Esophagus muscularis mucosa (tissue), 4 donors: ENCODE results near the gene ZNF213. TPM values are rescaled to one million over a fixed set of nuclear protein-coding genes. Genes with fewer than 3 reads are reported as not detected.
A peak's percentile ranks its signal among the peaks of the same experiment; 100 is the strongest.

Experiments
- DNase-seq: peaks from one replicate; pipeline ENCODE4 v3.0.0-alpha.2; 2017; ENCODE audit errors: extremely low spot score
- H3K27ac ChIP-seq, 4 donors: fragments of 200-600 bp; sonication (generic); replicated peaks in 1 of 4; 1 replicate in 3 of 4; 2 replicates in 1 of 4; pipeline ENCODE4 v1.5.1; 2016 to 2019; ENCODE audit warnings: mild to moderate bottlenecking in 1 of 4
- H3K27me3 ChIP-seq, 4 donors: fragments of 200-600 bp; sonication (generic); one replicate each; pipeline versions ENCODE4 v1.5.1 to v1.6.0; 2016 to 2019
- H3K36me3 ChIP-seq, 4 donors: fragments of 200-600 bp; sonication (generic); one replicate each; pipeline ENCODE4 v1.5.1; 2016 to 2019
- H3K4me1 ChIP-seq, 4 donors: fragments of 200-600 bp; sonication (generic); one replicate each; pipeline ENCODE4 v1.5.1; 2016 to 2019
- H3K4me3 ChIP-seq, 4 donors: fragments of 200-600 bp; sonication (generic); 1 replicate in 2 of 4; 2 replicates in 2 of 4; pipeline ENCODE4 v1.5.1; 2016 to 2019; ENCODE audit warnings: mild to moderate bottlenecking in 4 of 4, moderate library complexity in 1 of 4
- H3K9me3 ChIP-seq, 4 donors: fragments of 200-600 bp; sonication (generic); 1 replicate in 3 of 4; 2 replicates in 1 of 4; pipeline ENCODE4 v1.5.1; 2016 to 2019
- EP300 ChIP-seq: sonication (generic); formaldehyde crosslinking; IDR thresholded peaks from one replicate; pipeline ENCODE4 v1.6.1; 2017; ENCODE audit warnings: antibody characterized with exemption
- POLR2A ChIP-seq: fragments of 450-650 bp; IDR thresholded peaks from one replicate; pipeline ENCODE4 v1.6.1; 2017; ENCODE audit warnings: antibody characterized with exemption, moderate library complexity, mild to moderate bottlenecking, low read depth
- POLR2AphosphoS5 ChIP-seq, 2 donors: sonication (generic); formaldehyde crosslinking; IDR thresholded peaks; one replicate each; pipeline ENCODE4 v1.6.1; 2017; ENCODE audit warnings: antibody characterized with exemption in 2 of 2
- WGBS: methylation state at CpG from one replicate; pipeline ENCODE4 v1.1.5; 2018; 5-methylcytosine and 5-hydroxymethylcytosine counted together
- intact Hi-C: fragments of 100-400 bp; cut with DNase I; formaldehyde crosslinking; loops from one replicate; pipeline ENCODE4 v1.15.1; 2023
- total RNA-seq, 4 donors: library from RNA; depleted of rRNA; stranded (reverse); fragments of >200 nt; gene quantifications; one replicate each; pipeline versions ENCODE4 v1.1.0 to v1.2.1, GENCODE V29; 2016
- TF ChIP-seq, protein P1 (sequence below), 3 experiments: fragments of 200-600 bp in 2 of 3; fragments of 450-650 bp in 1 of 3; sonication (generic) in 2 of 3; IDR thresholded peaks; one replicate each; pipeline ENCODE4 v1.5.1; 2017 to 2019; ENCODE audit warnings: antibody characterized with exemption in 3 of 3, mild to moderate bottlenecking in 2 of 3, moderate library complexity in 1 of 3

Gene ZNF213
- total RNA-seq, 4 donors from 2014 or later, result 8.4 to 18.3 (median 13.5) TPM

- no peaks in the 10 kb centered on the region for H3K9me3 ChIP-seq
- peaks cover 11 to 56% (median 52%) of the 10 kb centered on the region in 4 donors for H3K36me3 ChIP-seq
- peaks cover 12 to 25% (median 19%) of the 10 kb centered on the region in 4 donors for H3K4me1 ChIP-seq
- no peaks in the 10 kb centered on the region for H3K27me3 ChIP-seq
- DNase-seq, result no peak
- WGBS, result 95% methylated on average over 9 of the region's 16 CpGs
- no peak overlapping the region for H3K4me3 ChIP-seq
- no peak overlapping the region for H3K27ac ChIP-seq
- TF ChIP-seq POLR2A (no peak), POLR2AphosphoS5 (IDR thresholded peaks at IDR 0.05) (no peak), EP300 (no peak)
- TF ChIP-seq, protein P1, sequence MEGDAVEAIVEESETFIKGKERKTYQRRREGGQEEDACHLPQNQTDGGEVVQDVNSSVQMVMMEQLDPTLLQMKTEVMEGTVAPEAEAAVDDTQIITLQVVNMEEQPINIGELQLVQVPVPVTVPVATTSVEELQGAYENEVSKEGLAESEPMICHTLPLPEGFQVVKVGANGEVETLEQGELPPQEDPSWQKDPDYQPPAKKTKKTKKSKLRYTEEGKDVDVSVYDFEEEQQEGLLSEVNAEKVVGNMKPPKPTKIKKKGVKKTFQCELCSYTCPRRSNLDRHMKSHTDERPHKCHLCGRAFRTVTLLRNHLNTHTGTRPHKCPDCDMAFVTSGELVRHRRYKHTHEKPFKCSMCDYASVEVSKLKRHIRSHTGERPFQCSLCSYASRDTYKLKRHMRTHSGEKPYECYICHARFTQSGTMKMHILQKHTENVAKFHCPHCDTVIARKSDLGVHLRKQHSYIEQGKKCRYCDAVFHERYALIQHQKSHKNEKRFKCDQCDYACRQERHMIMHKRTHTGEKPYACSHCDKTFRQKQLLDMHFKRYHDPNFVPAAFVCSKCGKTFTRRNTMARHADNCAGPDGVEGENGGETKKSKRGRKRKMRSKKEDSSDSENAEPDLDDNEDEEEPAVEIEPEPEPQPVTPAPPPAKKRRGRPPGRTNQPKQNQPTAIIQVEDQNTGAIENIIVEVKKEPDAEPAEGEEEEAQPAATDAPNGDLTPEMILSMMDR (IDR thresholded peaks at IDR 0.05), result no peak
- intact Hi-C loops, result no loop called here
Measured at GRCh38 chr16:3120435-3120834, 14.4 kb upstream of the ZNF213 start.

GRCh38 chr16:3121851-3122467, 12.9 kb upstream of the ZNF213 start:
- Histone ChIP-seq H3K36me3 (peaks cover 11 to 41% (median 37%) of the 10 kb centered on the region in 4 donors), H3K27me3 (no peaks in the 10 kb centered on the region), H3K9me3 (no peaks in the 10 kb centered on the region), H3K4me3 (no peak overlapping the region), H3K4me1 (peaks cover 12 to 21% (median 18%) of the 10 kb centered on the region in 4 donors), H3K27ac (no peak overlapping the region)
- TF ChIP-seq POLR2A (no peak), POLR2AphosphoS5 (IDR thresholded peaks at IDR 0.05) (no peak)
- 74% methylated on average over 7 of the region's 7 CpGs for WGBS
- intact Hi-C loops, result no loop called here
- no peak for DNase-seq

DNA sequence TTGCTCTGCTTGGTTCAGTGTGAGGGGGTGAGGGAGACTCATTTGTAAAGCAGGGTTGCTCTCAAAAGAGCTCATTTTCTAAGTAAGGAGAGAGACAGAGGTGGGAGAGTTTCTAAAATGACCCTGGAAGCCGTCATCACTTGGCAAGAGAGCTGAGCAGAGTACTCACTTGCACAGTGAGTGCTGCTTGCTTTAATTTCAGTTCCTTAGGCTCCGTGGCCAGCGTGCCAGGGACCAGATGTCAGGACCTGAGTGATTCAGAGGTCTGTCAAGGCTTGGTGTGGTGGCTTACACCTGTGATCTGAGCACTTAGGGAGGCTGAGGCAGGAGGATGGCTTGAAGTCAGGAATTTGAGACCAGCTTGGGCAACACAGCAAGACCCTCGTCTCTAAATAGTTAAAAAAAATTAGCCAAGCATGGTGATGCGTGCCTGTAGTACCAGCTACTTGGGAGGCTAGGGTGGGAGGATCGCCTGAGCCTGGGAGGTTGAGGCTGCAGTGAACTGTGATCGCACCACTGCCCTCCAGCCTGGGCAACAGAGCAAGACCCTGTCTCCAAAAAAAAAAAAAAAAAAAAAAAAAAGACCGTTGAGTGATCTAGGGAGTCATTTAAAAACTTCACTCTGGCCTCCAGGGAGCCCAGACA, 11.8 kb upstream of the ZNF213 start:
- no peaks in the 10 kb centered on the region for H3K9me3 ChIP-seq
- peaks cover 11 to 36% (median 30%) of the 10 kb centered on the region in 4 donors for H3K36me3 ChIP-seq
- no peaks in the 10 kb centered on the region for H3K27me3 ChIP-seq
- peaks cover 12 to 21% (median 18%) of the 10 kb centered on the region in 4 donors for H3K4me1 ChIP-seq
- TF ChIP-seq POLR2AphosphoS5 (IDR thresholded peaks at IDR 0.05), result no peak
- TF ChIP-seq, protein P1 (IDR thresholded peaks at IDR 0.05), result no peak
- no peak for TF ChIP-seq EP300
- TF ChIP-seq POLR2A, result no peak
- 48% methylated on average over 7 of the region's 8 CpGs for WGBS
- intact Hi-C loops, result no loop called here
- peak overlapping the region in 1 of 4 donors; percentile 62 for H3K4me3 ChIP-seq
- H3K27ac ChIP-seq, result no peak overlapping the region
- DNase-seq, result no peak

- Histone ChIP-seq H3K27me3 (no peaks in the 10 kb centered on the region), H3K36me3 (peaks cover 10 to 24% (median 19%) of the 10 kb centered on the region in 4 donors), H3K4me3 (peak overlapping the region; percentile 60 to 78 (median 64)), H3K4me1 (peaks cover 24 to 32% (median 28%) of the 10 kb centered on the region in 4 donors), H3K27ac (peak overlapping the region; percentile 69 to 86 (median 80)), H3K9me3 (no peaks in the 10 kb centered on the region)
- no peak for TF ChIP-seq POLR2A
- TF ChIP-seq EP300, result no peak
- TF ChIP-seq, protein P1 (IDR thresholded peaks at IDR 0.05), result peak in 2 of 3 experiments; percentile 12 to 34
- TF ChIP-seq POLR2AphosphoS5 (IDR thresholded peaks at IDR 0.05), result peak; percentile 54 to 62
- peak; percentile 99 for DNase-seq
- intact Hi-C loops, result no loop called here
- under 1% methylated on average over 41 of the region's 72 CpGs for WGBS
Measured at GRCh38 chr16:3123986-3124886, 10.6 kb upstream of the ZNF213 start.
